Keratinocyte (primary cell): ENCODE results near the gene FRMPD4.

ENCODE experiments used
- EZH2 ChIP-seq: IDR thresholded peaks from one replicate; pipeline ENCODE4 v1.6.1; 2012; ENCODE audit warnings: inconsistent platforms, mild to moderate bottlenecking, low read length, moderate library complexity
- TF ChIP-seq, protein P1 (sequence below), 3 experiments: IDR thresholded peaks in 1 of 3; conservative IDR thresholded peaks in 1 of 3; optimal IDR thresholded peaks in 1 of 3; 2 replicates in 2 of 3; 3 replicates in 1 of 3; pipeline versions ENCODE3 to v1.5.1; 2011; ENCODE audit warnings: low read length in 3 of 3, mild to moderate bottlenecking in 3 of 3, moderate library complexity in 2 of 3, control low read depth in 1 of 3, inconsistent platforms in 1 of 3; ENCODE audit not compliant: insufficient read depth in 2 of 3; ENCODE audit errors: extremely low read depth in 1 of 3

DNA sequence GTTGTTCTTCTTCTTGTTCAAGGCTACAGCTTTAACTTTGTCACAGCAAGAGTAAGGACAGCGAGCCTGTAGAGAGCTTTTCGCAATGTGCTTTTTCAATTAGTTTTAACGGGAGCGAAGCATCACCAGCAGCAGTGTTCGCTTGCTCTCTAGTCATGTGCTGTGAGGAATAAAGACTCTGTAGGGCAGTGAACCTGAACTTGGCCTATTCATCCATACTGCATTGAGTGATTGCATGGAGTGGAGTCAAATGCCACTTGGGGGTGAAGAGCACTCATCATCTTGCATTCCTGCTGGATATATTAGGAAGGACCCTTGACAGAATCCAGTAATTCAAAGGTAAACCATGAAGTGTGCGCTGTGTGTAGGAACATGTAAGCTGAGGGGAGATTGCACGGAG is 240.0 kb downstream of the FRMPD4 start:
- TF ChIP-seq, protein P1, sequence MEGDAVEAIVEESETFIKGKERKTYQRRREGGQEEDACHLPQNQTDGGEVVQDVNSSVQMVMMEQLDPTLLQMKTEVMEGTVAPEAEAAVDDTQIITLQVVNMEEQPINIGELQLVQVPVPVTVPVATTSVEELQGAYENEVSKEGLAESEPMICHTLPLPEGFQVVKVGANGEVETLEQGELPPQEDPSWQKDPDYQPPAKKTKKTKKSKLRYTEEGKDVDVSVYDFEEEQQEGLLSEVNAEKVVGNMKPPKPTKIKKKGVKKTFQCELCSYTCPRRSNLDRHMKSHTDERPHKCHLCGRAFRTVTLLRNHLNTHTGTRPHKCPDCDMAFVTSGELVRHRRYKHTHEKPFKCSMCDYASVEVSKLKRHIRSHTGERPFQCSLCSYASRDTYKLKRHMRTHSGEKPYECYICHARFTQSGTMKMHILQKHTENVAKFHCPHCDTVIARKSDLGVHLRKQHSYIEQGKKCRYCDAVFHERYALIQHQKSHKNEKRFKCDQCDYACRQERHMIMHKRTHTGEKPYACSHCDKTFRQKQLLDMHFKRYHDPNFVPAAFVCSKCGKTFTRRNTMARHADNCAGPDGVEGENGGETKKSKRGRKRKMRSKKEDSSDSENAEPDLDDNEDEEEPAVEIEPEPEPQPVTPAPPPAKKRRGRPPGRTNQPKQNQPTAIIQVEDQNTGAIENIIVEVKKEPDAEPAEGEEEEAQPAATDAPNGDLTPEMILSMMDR (optimal IDR thresholded peaks at IDR 0.05 in 1 of 3, IDR thresholded peaks at IDR 0.05 in 1 of 3, conservative IDR thresholded peaks at IDR 0.05 in 1 of 3; ENCODE audit: extremely low read depth in 1 of 3, insufficient read depth in 2 of 3, low read length in 3 of 3): no peak
- TF ChIP-seq EZH2: no peak
